HCT116 (cell line): ENCODE measurements around the gene PLEKHJ1. TPM values are rescaled to one million over a fixed set of nuclear protein-coding genes. Genes with fewer than 3 reads are reported as not detected.

ENCODE experiments used
- ATAC-seq: fragments of 200-7000 bp; cut with Tn5 transposase; 2 replicates; pipeline ENCODE4 v1.9.1; 2020; ENCODE audit warnings: mild to moderate bottlenecking, moderate library complexity
- BruUV-seq: library from RNA; stranded (reverse); fragments of 400-500 nt; replicated peaks from 2 replicates; lab custom pipeline; 2021; lab: Mats Ljungman, UMichigan
- CTCF ChIA-PET: fragments of 300-600 bp; sonication (Branson Sonifier 250); formaldehyde crosslinking; loops from one replicate; lab custom pipeline; 2021; ENCODE audit warnings: antibody characterized with exemption; lab: Charles Lee
- POLR2A ChIA-PET: fragments of 300-600, 350-600 bp; sonication (Branson Sonifier 250); formaldehyde crosslinking; loops from one replicate; lab custom pipeline; 2021; ENCODE audit warnings: antibody characterized with exemption; lab: Charles Lee
- RAD21 ChIA-PET, 2 experiments: fragments of 300-600 bp; sonication (Branson Sonifier 250); formaldehyde crosslinking; loops; one replicate each; lab custom pipeline; 2023; ENCODE audit warnings: low total read pairs in 2 of 2; ENCODE audit not compliant: uncharacterized antibody in 2 of 2, unreplicated experiment in 2 of 2, low non-redundant PET in 1 of 2; lab: Charles Lee
- DNase-seq: peaks from one replicate; pipeline ENCODE4 v3.0.0-alpha.2; 2010; ENCODE audit warnings: low read depth, low spot score
- H2AFZ ChIP-seq: fragments of 200-600 bp; shearing (Covaris generic), sonication (generic); 2 replicates; pipeline ENCODE4 v1.6.1; 2017; ENCODE audit warnings: low read depth, mixed run types, mixed read lengths, antibody characterized with exemption, low read length; ENCODE audit not compliant: poor library complexity, severe bottlenecking
- H3K27ac ChIP-seq: 2 replicates; pipeline ENCODE4 v1.5.1; 2012; ENCODE audit warnings: low read depth, low read length
- H3K27me3 ChIP-seq: fragments of 200-600 bp; sonication (generic); 2 replicates; pipeline ENCODE4 v1.6.1; 2016; ENCODE audit warnings: mixed run types, low read length, mixed read lengths; ENCODE audit not compliant: insufficient read depth
- H3K36me3 ChIP-seq, 2 experiments: fragments of 200-500 bp in 1 of 2; fragments of 200-600 bp in 1 of 2; sonication (Bioruptor generic) in 1 of 2; sonication (generic) in 1 of 2; 2 replicates each; pipeline versions ENCODE4 v1.5.1 to v1.6.1; 2014 to 2016; ENCODE audit warnings: low read length in 2 of 2, inconsistent platforms in 1 of 2, mixed read lengths in 1 of 2, mixed run types in 1 of 2; ENCODE audit not compliant: insufficient read depth in 2 of 2, control insufficient read depth in 1 of 2
- H3K4me1 ChIP-seq, 2 experiments: fragments of 200-600 bp in 1 of 2; sonication (generic) in 1 of 2; 2 replicates each; pipeline versions ENCODE4 v1.5.1 to v1.6.1; 2012 to 2017; ENCODE audit warnings: low read length in 2 of 2, inconsistent platforms in 1 of 2, mild to moderate bottlenecking in 1 of 2, mixed read lengths in 1 of 2, mixed run types in 1 of 2, moderate library complexity in 1 of 2; ENCODE audit not compliant: insufficient read depth in 2 of 2, control insufficient read depth in 1 of 2
- H3K4me2 ChIP-seq: fragments of 200-600 bp; sonication (generic); 2 replicates; pipeline ENCODE4 v1.6.1; 2017; ENCODE audit warnings: mixed run types, low read length, mixed read lengths
- H3K4me3 ChIP-seq, 2 experiments: fragments of 200-600 bp in 1 of 2; sonication (generic) in 1 of 2; replicated peaks in 1 of 2; 2 replicates each; pipeline ENCODE4 v1.5.1; 2011 to 2016; ENCODE audit warnings: low read length in 2 of 2, control low read depth in 1 of 2, low read depth in 1 of 2, mild to moderate bottlenecking in 1 of 2, mixed read lengths in 1 of 2, mixed run types in 1 of 2
- H3K79me2 ChIP-seq: fragments of 200-600 bp; sonication (generic); 2 replicates; pipeline ENCODE4 v1.6.1; 2017; ENCODE audit warnings: mild to moderate bottlenecking, mixed run types, low read length, moderate library complexity, mixed read lengths; ENCODE audit not compliant: insufficient read depth
- H3K9ac ChIP-seq: fragments of 200-600 bp; sonication (generic); 2 replicates; pipeline ENCODE4 v1.6.1; 2016; ENCODE audit warnings: low read length, mixed read lengths
- H3K9me2 ChIP-seq: fragments of 200-600 bp; sonication (generic), shearing (Covaris generic); 2 replicates; pipeline ENCODE4 v1.6.1; 2017; ENCODE audit warnings: mixed run types, mild to moderate bottlenecking, moderate library complexity; ENCODE audit not compliant: insufficient read depth
- H3K9me3 ChIP-seq, 2 experiments: fragments of 200-500 bp in 1 of 2; fragments of 200-600 bp in 1 of 2; sonication (Bioruptor generic) in 1 of 2; sonication (generic) in 1 of 2; 2 replicates each; pipeline ENCODE4 v1.6.1; 2014 to 2017; ENCODE audit warnings: low read length in 2 of 2, mixed read lengths in 2 of 2, inconsistent platforms in 1 of 2, low read depth in 1 of 2, mild to moderate bottlenecking in 1 of 2, mixed run types in 1 of 2, moderate library complexity in 1 of 2; ENCODE audit not compliant: control insufficient read depth in 1 of 2, insufficient read depth in 1 of 2
- H4K20me1 ChIP-seq: fragments of 200-600 bp; sonication (generic), shearing (Covaris generic); 2 replicates; pipeline ENCODE4 v1.6.1; 2017; ENCODE audit warnings: mixed run types, mild to moderate bottlenecking, moderate library complexity; ENCODE audit not compliant: insufficient read depth
- CTCF ChIP-seq, 3 experiments: fragments of 200-600 bp in 1 of 3; sonication (generic) in 1 of 3; IDR thresholded peaks in 2 of 3; conservative IDR thresholded peaks in 1 of 3; 2 replicates each; pipeline ENCODE4 v1.5.1; 2012 to 2017; ENCODE audit warnings: low read depth in 2 of 3, low read length in 2 of 3, antibody characterized with exemption in 1 of 3, borderline replicate concordance in 1 of 3, control low read depth in 1 of 3, mild to moderate bottlenecking in 1 of 3, mixed read lengths in 1 of 3, mixed run types in 1 of 3, moderate library complexity in 1 of 3; ENCODE audit not compliant: insufficient read depth in 1 of 3
- EGR1 ChIP-seq: IDR thresholded peaks from 2 replicates; pipeline ENCODE4 v1.6.1; 2012; ENCODE audit warnings: low read depth
- ELF1 ChIP-seq: IDR thresholded peaks from 2 replicates; pipeline ENCODE4 v1.6.1; 2012; ENCODE audit warnings: low read depth, borderline replicate concordance
- EZH2 ChIP-seq: fragments of 200-600 bp; sonication (generic); IDR thresholded peaks from 2 replicates; pipeline ENCODE4 v1.6.1; 2017; ENCODE audit warnings: antibody characterized with exemption, mixed run types
- EZH2phosphoT487 ChIP-seq: fragments of 200-600 bp; IDR thresholded peaks from 2 replicates; pipeline ENCODE4 v1.6.1; 2018; ENCODE audit warnings: antibody characterized with exemption, borderline replicate concordance
- FOSL1 ChIP-seq: IDR thresholded peaks from 2 replicates; pipeline ENCODE4 v1.6.1; 2012; ENCODE audit warnings: low read depth
- JUND ChIP-seq: IDR thresholded peaks from 2 replicates; pipeline ENCODE4 v1.6.1; 2012
- MAX ChIP-seq: IDR thresholded peaks from 2 replicates; pipeline ENCODE4 v1.6.1; 2012
- POLR2A ChIP-seq: IDR thresholded peaks from 2 replicates; pipeline ENCODE4 v1.7.0; 2011; ENCODE audit warnings: borderline replicate concordance; ENCODE audit not compliant: insufficient read depth, insufficient read length; ENCODE audit errors: extremely low read depth
- RAD21 ChIP-seq: IDR thresholded peaks from 2 replicates; pipeline ENCODE4 v1.6.1; 2012; ENCODE audit warnings: low read depth, mild to moderate bottlenecking
- SIN3A ChIP-seq: IDR thresholded peaks from 2 replicates; pipeline ENCODE4 v1.6.1; 2012; ENCODE audit warnings: low read depth
- TCF7L2 ChIP-seq: IDR thresholded peaks from 2 replicates; pipeline ENCODE4 v1.7.0; 2011; ENCODE audit warnings: borderline replicate concordance, inconsistent platforms; ENCODE audit not compliant: insufficient read depth, insufficient read length; ENCODE audit errors: extremely low read depth
- YY1 ChIP-seq: IDR thresholded peaks from 2 replicates; pipeline ENCODE4 v1.6.1; 2011; ENCODE audit warnings: low read length, low read depth, moderate library complexity, mild to moderate bottlenecking; ENCODE audit not compliant: insufficient replicate concordance; ENCODE audit errors: extremely low read depth
- ZBTB33 ChIP-seq: IDR thresholded peaks from 2 replicates; pipeline ENCODE4 v1.6.1; 2011; ENCODE audit warnings: mild to moderate bottlenecking, low read length, moderate library complexity; ENCODE audit not compliant: insufficient replicate concordance; ENCODE audit errors: extremely low read depth
- ZNF274 ChIP-seq: fragments of 200-500 bp; sonication (Bioruptor generic); IDR thresholded peaks from 2 replicates; pipeline ENCODE4 v1.6.1; 2014; ENCODE audit warnings: mild to moderate bottlenecking, low read depth, low read length, inconsistent platforms
- intact Hi-C: fragments of 100-400 bp; cut with micrococcal nuclease; formaldehyde crosslinking; loops from 2 replicates; pipeline ENCODE4 v1.10.0; 2022
- total RNA-seq: library from RNA; stranded (reverse); gene quantifications from one replicate; pipeline ENCODE4 v1.2.1, GENCODE V29; 2021; ENCODE audit not compliant: unreplicated experiment

Gene PLEKHJ1
- total RNA-seq, 1 experiment from 2014 or later = 88.2 TPM

GRCh38 chr19:2224754-2225349, 11.3 kb downstream of the PLEKHJ1 start:
- Histone ChIP-seq H3K27ac (no peak overlapping the region), H3K4me1 (no peaks in the 10 kb centered on the region), H3K4me2 (no peak overlapping the region), H2AFZ (no peak overlapping the region), H3K27me3 (no peaks in the 10 kb centered on the region)
- BruUV-seq = no TSS peak
- POLR2A ChIA-PET = no interaction called here
- DNase-seq = no peak
- CTCF ChIA-PET = no interaction called here
- TF ChIP-seq SIN3A = no peak
- TF ChIP-seq TCF7L2 = no peak
- no peak for TF ChIP-seq EZH2
- no peak for TF ChIP-seq JUND
- no peak for TF ChIP-seq ZBTB33
- TF ChIP-seq EZH2phosphoT487 = no peak
- no peak for TF ChIP-seq CTCF (IDR thresholded peaks at IDR 0.05 in 2 of 3, conservative IDR thresholded peaks at IDR 0.05 in 1 of 3; ENCODE audit: borderline replicate concordance in 1 of 3, insufficient read depth in 1 of 3, low read depth in 2 of 3, low read length in 2 of 3)
- TF ChIP-seq YY1 = no peak
- TF ChIP-seq ZNF274 = no peak
- TF ChIP-seq RAD21 = no peak
- TF ChIP-seq EGR1 = no peak
- no peak for TF ChIP-seq FOSL1
- TF ChIP-seq MAX = no peak
- TF ChIP-seq ELF1 = no peak
- TF ChIP-seq POLR2A = no peak
- TF ChIP-seq, all 23 proteins: peak for 0
- RAD21 ChIA-PET = no interaction called here
- no peak for ATAC-seq
- intact Hi-C loops = no loop called here
- H4K20me1 ChIP-seq = no peaks in the 10 kb centered on the region
- no peaks in the 10 kb centered on the region for H3K9me2 ChIP-seq
- no peaks in the 10 kb centered on the region for H3K9me3 ChIP-seq
- H3K79me2 ChIP-seq = no peaks in the 10 kb centered on the region
- no peak overlapping the region for H3K4me3 ChIP-seq
- no peak overlapping the region for H3K9ac ChIP-seq
- peaks cover 10 to 39% of the 10 kb centered on the region in 2 experiments; a peak in 3 of 4 replicates for H3K36me3 ChIP-seq
